Heart left ventricle (tissue), 16 donors: Measurements from ENCODE around the gene CHMP4B. TPM values are rescaled to one million over a fixed set of nuclear protein-coding genes. Genes with fewer than 3 reads are reported as not detected.
A peak's percentile ranks its signal among the peaks of the same experiment; 100 is the strongest.

Experiments used
- ATAC-seq, 4 donors: fragments of 200-7000 bp; cut with Tn5 transposase; one replicate each; pipeline ENCODE4 v1.9.1; 2020 to 2022; ENCODE audit warnings: moderate library complexity in 4 of 4, mild to moderate bottlenecking in 3 of 4, moderate number of reproducible peaks in 1 of 4
- DNase-seq, 5 donors: peaks; one replicate each; pipeline ENCODE4 v3.0.0-alpha.2; 2020
- H3K27ac ChIP-seq, 12 donors: fragments of 200-600 bp; sonication (generic) in 4 of 12; one replicate each; pipeline versions ENCODE4 v1.5.0 to v1.8.0; 2016 to 2022; ENCODE audit warnings: mild to moderate bottlenecking in 2 of 12
- H3K27me3 ChIP-seq, 9 donors: fragments of 200-600 bp; sonication (generic) in 2 of 9; one replicate each; pipeline versions ENCODE4 v1.5.1 to v1.8.0; 2016 to 2022; ENCODE audit warnings: mild to moderate bottlenecking in 3 of 9
- H3K36me3 ChIP-seq, 9 donors: fragments of 200-600 bp; sonication (generic) in 2 of 9; one replicate each; pipeline versions ENCODE4 v1.5.0 to v1.8.0; 2018 to 2022; ENCODE audit warnings: mild to moderate bottlenecking in 2 of 9
- H3K4me1 ChIP-seq, 12 donors: fragments of 200-600 bp; sonication (generic) in 4 of 12; one replicate each; pipeline versions ENCODE4 v1.5.0 to v1.8.0; 2016 to 2022; ENCODE audit warnings: mild to moderate bottlenecking in 3 of 12
- H3K4me3 ChIP-seq, 12 donors: fragments of 200-600 bp; sonication (generic) in 4 of 12; one replicate each; pipeline versions ENCODE4 v1.5.0 to v1.8.0; 2017 to 2022; ENCODE audit warnings: mild to moderate bottlenecking in 9 of 12, moderate library complexity in 4 of 12
- H3K9me3 ChIP-seq, 12 donors: fragments of 200-600 bp; sonication (generic) in 4 of 12; one replicate each; pipeline versions ENCODE4 v1.5.0 to v1.8.0; 2016 to 2022; ENCODE audit warnings: mild to moderate bottlenecking in 1 of 12
- POLR2A ChIP-seq, 2 donors: fragments of 450-650 bp; IDR thresholded peaks; one replicate each; pipeline ENCODE4 v1.6.1; 2017; ENCODE audit warnings: antibody characterized with exemption in 2 of 2, mild to moderate bottlenecking in 2 of 2, moderate library complexity in 2 of 2
- WGBS, 4 donors: extraction: QIAGEN DNeasy Blood & Tissue Kit in 2 of 4; methylation state at CpG; one replicate each; pipeline versions ENCODE4 v1.1.5 to v1.1.7; 2013 to 2018; 5-methylcytosine and 5-hydroxymethylcytosine counted together
- intact Hi-C, 10 donors: fragments of 100-400 bp; cut with DNase I; formaldehyde crosslinking; loops; one replicate each; pipeline versions ENCODE4 v1.11.1 to v1.14.2; 2022
- polyA plus RNA-seq, 2 donors: library from polyadenylated mRNA; stranded (reverse); fragments of 200-250 nt; gene quantifications; one replicate each; pipeline ENCODE4 v1.2.3, GENCODE V29; 2013
- total RNA-seq, 9 donors: library from RNA; depleted of rRNA in 2 of 9; stranded (reverse); fragments of >200 nt in 2 of 9; fragmentation: NEBNext Ultra II Directional in 3 of 9; extraction: Animal tissue kit (Norgen Biotek cat#: 25700) in 3 of 9; gene quantifications; one replicate each; pipeline versions ENCODE4 v1.1.0 to v1.2.4, GENCODE V29; 2016 to 2023
- TF ChIP-seq, protein P1 (sequence below), 12 donors: fragments of 200-600 bp; sonication (generic) in 4 of 12; IDR thresholded peaks; one replicate each; pipeline versions ENCODE4 v1.5.0 to v1.8.0; 2018 to 2022; ENCODE audit warnings: antibody characterized with exemption in 12 of 12, mild to moderate bottlenecking in 5 of 12
- donor health status: ischemic (EF 13 %, LVEDD 7.1; RV severe dilation, severe dysfunction).
- donor health status: healthy with polysubstance abuse.
- donor health status: DM: no; HTN: yes; CAD: no.
- donor health status: DM: no; HTN: no; CAD: no.
- donor health status: ischemic (EF 25% LVEDD 6.9; RV normal size, moderate dysfunction).
- donor health status: ischemic (EF 25% LVEDD 5.7; RV mildly dilated, moderate dysfunction).
- donor health status: healthy.
- donor health status: DM: yes; HTN: yes; CAD: no.
- donor health status: ischemic (EF 35%, LVEDD 5.7; RV mildly dilated, moderate dysfunction).
- donor health status: nonischemic (EF 11% LVEDD 7.7; RV severe dilation, severe dysfunction).
- donor health status: DM: yes; HTN: yes; CAD: no.
- donor health status: PGD.
- donor health status: ischemic (EF 29% LVEDD 5.4; RV normal size, mild dysfunction).
- donor health status: nonischemic (EF 23%, LVEDD 6.1; RV moderate dilation, normal function).

CHMP4B gene
- total and polyA plus RNA-seq, 11 donors, result 46.2 to 233 (median 112) TPM

DNA sequence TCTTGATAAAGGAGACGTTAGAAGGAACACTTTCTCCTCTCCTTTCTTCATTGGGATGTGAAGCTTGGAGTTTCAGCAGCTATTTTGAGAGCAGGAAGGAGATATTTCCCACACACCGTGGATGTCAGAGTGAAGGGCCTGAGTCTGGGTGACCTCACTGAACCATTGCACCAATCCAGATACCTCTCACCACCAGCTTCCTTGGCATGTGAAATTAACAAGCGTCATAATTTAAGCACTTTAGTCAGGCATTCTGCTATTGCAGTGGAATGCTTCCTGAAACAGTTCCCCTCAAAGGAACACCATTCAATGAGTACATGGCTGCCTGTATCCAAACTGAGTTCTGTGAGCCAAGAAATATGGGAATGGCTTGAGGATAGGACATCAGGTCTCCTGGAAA lies 83.7 kb downstream of the CHMP4B start:
- intact Hi-C loops, result no loop called here
- H3K4me1 ChIP-seq, result peaks cover 0 to 4% (median 0%) of the 10 kb centered on the region in 12 donors
- H3K27me3 ChIP-seq, result no peaks in the 10 kb centered on the region
- peak overlapping the region in 1 of 12 donors; percentile 46 for H3K27ac ChIP-seq
- DNase-seq (no peak), ATAC-seq (peak; percentile 70 to 91 (median 88))
- no peak overlapping the region for H3K4me3 ChIP-seq
- TF ChIP-seq POLR2A (IDR thresholded peaks at IDR 0.05), result no peak
- TF ChIP-seq, protein P1, sequence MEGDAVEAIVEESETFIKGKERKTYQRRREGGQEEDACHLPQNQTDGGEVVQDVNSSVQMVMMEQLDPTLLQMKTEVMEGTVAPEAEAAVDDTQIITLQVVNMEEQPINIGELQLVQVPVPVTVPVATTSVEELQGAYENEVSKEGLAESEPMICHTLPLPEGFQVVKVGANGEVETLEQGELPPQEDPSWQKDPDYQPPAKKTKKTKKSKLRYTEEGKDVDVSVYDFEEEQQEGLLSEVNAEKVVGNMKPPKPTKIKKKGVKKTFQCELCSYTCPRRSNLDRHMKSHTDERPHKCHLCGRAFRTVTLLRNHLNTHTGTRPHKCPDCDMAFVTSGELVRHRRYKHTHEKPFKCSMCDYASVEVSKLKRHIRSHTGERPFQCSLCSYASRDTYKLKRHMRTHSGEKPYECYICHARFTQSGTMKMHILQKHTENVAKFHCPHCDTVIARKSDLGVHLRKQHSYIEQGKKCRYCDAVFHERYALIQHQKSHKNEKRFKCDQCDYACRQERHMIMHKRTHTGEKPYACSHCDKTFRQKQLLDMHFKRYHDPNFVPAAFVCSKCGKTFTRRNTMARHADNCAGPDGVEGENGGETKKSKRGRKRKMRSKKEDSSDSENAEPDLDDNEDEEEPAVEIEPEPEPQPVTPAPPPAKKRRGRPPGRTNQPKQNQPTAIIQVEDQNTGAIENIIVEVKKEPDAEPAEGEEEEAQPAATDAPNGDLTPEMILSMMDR (IDR thresholded peaks at IDR 0.05), result no peak
- 25 to 35% (median 27%) methylated on average over 3 of the region's 3 CpGs for WGBS, 4 donors
- H3K9me3 ChIP-seq, result peaks cover 0 to 17% (median 0%) of the 10 kb centered on the region in 12 donors
- H3K36me3 ChIP-seq, result no peaks in the 10 kb centered on the region

DNA sequence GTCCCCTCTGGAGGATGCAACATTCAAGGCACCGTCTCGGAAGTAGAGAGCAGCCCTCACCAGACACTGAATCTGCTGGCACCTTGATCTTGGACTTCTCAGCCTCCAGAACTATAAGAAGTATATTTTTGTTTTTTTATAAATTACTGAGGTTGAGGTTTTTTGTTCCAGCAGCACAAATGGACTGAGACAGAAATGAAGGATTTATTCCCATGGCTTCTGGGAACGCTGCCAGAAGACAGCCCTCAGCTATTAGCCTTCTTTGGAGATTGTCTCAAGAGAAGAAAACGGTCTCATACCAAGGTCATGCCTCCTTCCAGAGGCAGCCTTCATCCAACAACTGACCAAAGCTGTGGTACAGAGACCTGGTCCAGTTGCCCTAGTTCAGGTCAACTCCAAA lies 85.4 kb downstream of the CHMP4B start:
- TF ChIP-seq POLR2A (IDR thresholded peaks at IDR 0.05), result no peak
- TF ChIP-seq, protein P1 (IDR thresholded peaks at IDR 0.05), result no peak
- Histone ChIP-seq H3K36me3 (no peaks in the 10 kb centered on the region), H3K4me3 (no peak overlapping the region), H3K27me3 (peaks cover 0 to 4% (median 0%) of the 10 kb centered on the region in 9 donors), H3K4me1 (peaks cover 0 to 4% (median 0%) of the 10 kb centered on the region in 12 donors), H3K27ac (no peak overlapping the region), H3K9me3 (no peaks in the 10 kb centered on the region)
- 71 to 79% (median 74%) methylated on average over 4 of the region's 4 CpGs for WGBS, 4 donors
- ATAC-seq (no peak), DNase-seq (no peak)
- intact Hi-C loops, result no loop called here

DNA sequence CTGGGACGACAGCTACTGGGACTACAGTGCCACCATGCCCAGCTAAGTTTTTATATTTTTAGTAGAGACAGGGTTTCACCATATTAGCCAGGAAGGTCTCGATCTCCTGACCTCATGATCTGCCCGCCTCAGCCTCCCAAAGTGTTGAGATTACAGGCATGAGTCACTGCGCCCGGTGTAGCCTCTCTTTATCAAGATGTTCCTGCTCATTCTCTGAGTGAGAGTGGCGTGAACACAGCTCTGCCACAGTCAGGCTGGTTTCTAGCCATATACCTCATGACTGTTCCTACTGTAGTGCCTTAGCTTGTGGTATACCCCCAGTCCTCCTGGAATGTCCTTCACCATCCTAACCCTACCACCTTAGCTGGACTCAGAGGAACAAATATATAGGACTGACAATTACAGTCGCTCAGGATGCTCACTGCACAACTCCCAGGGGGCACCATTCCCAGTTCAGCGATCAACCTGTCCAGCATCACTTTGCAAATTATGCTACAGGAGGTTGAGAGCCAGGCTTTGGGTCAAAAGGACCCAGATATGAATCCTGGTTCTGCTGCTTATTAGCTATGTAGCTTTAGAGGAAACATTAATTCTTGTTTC lies 86.3 kb downstream of the CHMP4B start:
- Histone ChIP-seq H3K4me1 (peaks cover 0 to 4% (median 0%) of the 10 kb centered on the region in 12 donors), H3K27me3 (peaks cover 0 to 4% (median 0%) of the 10 kb centered on the region in 9 donors), H3K27ac (no peak overlapping the region), H3K9me3 (no peaks in the 10 kb centered on the region), H3K36me3 (no peaks in the 10 kb centered on the region), H3K4me3 (no peak overlapping the region)
- DNase-seq (no peak), ATAC-seq (peak in 2 of 4 donors; percentile 13 to 31)
- WGBS, 4 donors, result 62 to 74% (median 67%) methylated on average over 8 of the region's 8 CpGs
- TF ChIP-seq, protein P1 (IDR thresholded peaks at IDR 0.05), result no peak
- TF ChIP-seq POLR2A (IDR thresholded peaks at IDR 0.05), result no peak
- intact Hi-C loops, result no loop called here

DNA sequence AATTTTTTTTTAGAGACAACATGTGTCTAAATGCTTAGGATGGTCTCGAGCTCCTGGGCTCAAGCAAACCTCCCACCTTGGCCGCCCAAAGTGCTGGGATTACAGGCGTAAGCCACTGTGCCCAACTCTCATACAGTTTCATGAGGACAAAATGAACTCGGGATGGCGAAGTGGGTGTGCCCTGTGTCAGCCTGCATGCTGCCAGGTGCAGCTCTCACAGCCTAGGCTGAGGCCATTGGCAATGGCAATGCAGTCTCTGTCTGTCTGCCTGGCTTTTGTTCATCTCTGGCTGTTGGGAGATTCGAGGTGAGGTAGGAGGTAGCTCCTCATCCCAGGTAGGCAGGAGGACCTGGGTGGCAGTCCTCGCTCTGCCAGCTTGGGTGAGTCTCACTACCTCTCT lies 88.0 kb downstream of the CHMP4B start:
- Histone ChIP-seq H3K4me1 (peaks cover 0 to 4% (median 0%) of the 10 kb centered on the region in 12 donors), H3K4me3 (no peak overlapping the region), H3K9me3 (no peaks in the 10 kb centered on the region), H3K27ac (no peak overlapping the region), H3K36me3 (no peaks in the 10 kb centered on the region), H3K27me3 (peaks cover 0 to 4% (median 0%) of the 10 kb centered on the region in 9 donors)
- no peak for ATAC-seq
- WGBS, 4 donors, result 88 to 93% (median 90%) methylated on average over 7 of the region's 7 CpGs
- DNase-seq, result no peak
- no peak for TF ChIP-seq POLR2A (IDR thresholded peaks at IDR 0.05)
- TF ChIP-seq, protein P1 (IDR thresholded peaks at IDR 0.05), result no peak
- intact Hi-C loops, result no loop called here
